Activated effector memory CD4-positive, alpha-beta T cell treated with Interleukin-2 at 50 U/mL for 16 hours (primary cell): ENCODE results near the gene ASF1B.

Experiments
- DNase-seq: peaks from one replicate; pipeline ENCODE4 v3.0.0-alpha.2; 2020

ASF1B gene

GRCh38 chr19:14105680-14106079, 30.7 kb downstream of the ASF1B start:
- DNase-seq: no peak

GRCh38 chr19:14103310-14103709, 33.1 kb downstream of the ASF1B start:
- DNase-seq: no peak

- DNase-seq: no peak
Observed at GRCh38 chr19:14102756-14103155, 33.6 kb downstream of the ASF1B start.

GRCh38 chr19:14102102-14102696, 34.2 kb downstream of the ASF1B start:
- DNase-seq: no peak

GRCh38 chr19:14101003-14101545, 35.3 kb downstream of the ASF1B start:
- no peak for DNase-seq

- no peak for DNase-seq
Observed at GRCh38 chr19:14097532-14098151, 38.7 kb downstream of the ASF1B start.

GRCh38 chr19:14096272-14096992, 40.0 kb downstream of the ASF1B start:
- no peak for DNase-seq

- no peak for DNase-seq
Observed at GRCh38 chr19:14094854-14095253, 41.5 kb downstream of the ASF1B start.

GRCh38 chr19:14093117-14093823, 43.1 kb downstream of the ASF1B start:
- no peak for DNase-seq

GRCh38 chr19:14091813-14092462, 44.5 kb downstream of the ASF1B start:
- no peak for DNase-seq

- peak; percentile 53 for DNase-seq
Observed at GRCh38 chr19:14091081-14091812, 45.1 kb downstream of the ASF1B start.

- peak; percentile 80 for DNase-seq
Observed at GRCh38 chr19:14090509-14091080, 45.8 kb downstream of the ASF1B start, which contains the start of gene SAMD1. SAMD1 (minus strand) TSS chr19:14090751.

GRCh38 chr19:14089662-14090508, 46.5 kb downstream of the ASF1B start:
- DNase-seq: peak; percentile 43

- DNase-seq: no peak
Observed at GRCh38 chr19:14089412-14089661, 47.1 kb downstream of the ASF1B start.

- DNase-seq: no peak
Observed at GRCh38 chr19:14088634-14089411, 47.6 kb downstream of the ASF1B start.

- DNase-seq: no peak
Observed at GRCh38 chr19:14086098-14086497, 50.3 kb downstream of the ASF1B start.

- DNase-seq: no peak
Observed at GRCh38 chr19:14085309-14085995, 50.9 kb downstream of the ASF1B start, which contains the start of gene C19orf67. C19orf67 (minus strand) TSS chr19:14085783; CDS start chr19:14085627, 156 bp downstream.

- no peak for DNase-seq
Observed at GRCh38 chr19:14082675-14082960, 53.8 kb downstream of the ASF1B start.
